Glomerular endothelial cell (primary cell): ENCODE data around the gene GGACT. TPM values are rescaled to one million over a fixed set of nuclear protein-coding genes. Genes with fewer than 3 reads are reported as not detected.

Experiments
- DNase-seq: peaks from one replicate; pipeline ENCODE4 v3.0.0-alpha.2; 2011; ENCODE audit warnings: low read depth, low spot score; ENCODE audit errors: extremely low read depth
- total RNA-seq: library from RNA; depleted of rRNA; stranded (reverse); fragments of >200 nt; gene quantifications from 2 replicates; pipeline ENCODE4 v1.2.3, GENCODE V29; 2015

GGACT gene
- total RNA-seq, 1 donor from 2014 or later: 6.4 TPM

DNA sequence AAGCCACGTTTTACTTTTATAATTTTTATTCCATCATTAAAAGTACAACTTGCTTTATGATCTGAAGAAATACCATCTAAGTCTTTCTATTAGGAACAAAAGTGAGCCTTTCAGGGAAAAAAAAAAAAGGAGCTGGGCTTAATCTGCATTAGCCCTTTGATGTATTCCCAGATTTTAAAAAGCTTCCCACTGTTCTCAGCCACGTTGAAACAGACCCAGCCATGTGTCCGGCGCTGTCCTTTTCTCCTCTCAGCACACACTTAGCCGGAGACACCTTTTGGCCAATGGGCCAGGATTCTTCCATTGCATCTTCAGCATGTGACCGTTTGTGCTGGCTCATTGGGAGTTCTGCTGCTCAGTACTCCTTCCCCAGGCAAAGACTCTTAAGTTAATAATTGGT is 105.5 kb downstream of the GGACT start:
- DNase-seq: no peak

DNA sequence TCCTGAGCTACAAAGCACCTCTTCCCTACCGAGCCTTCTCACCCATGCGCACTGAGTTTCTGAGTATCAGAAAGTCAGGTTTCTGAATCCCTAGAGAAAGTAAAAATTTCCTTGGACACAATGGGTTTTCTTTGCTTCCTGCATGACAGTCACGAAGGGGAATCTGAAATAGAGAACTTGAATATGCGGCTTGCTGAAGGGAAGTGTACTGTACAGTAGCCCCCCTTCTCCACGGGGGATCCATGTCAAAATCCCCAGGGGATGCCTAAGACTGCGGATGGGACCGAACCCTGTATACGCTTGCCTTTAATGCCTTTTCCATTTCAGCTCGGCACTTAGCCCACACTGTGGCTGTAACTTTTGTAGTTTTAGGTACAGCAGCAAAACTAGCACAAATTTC is 107.9 kb downstream of the GGACT start:
- no peak for DNase-seq

Other genes starting within 250 kb of the GGACT start
- gene TMTC4, start 86.0 kb upstream of the GGACT start, total RNA-seq: 26.7 and 27.7 TPM in 2 replicates